ENCODE data around the gene TMBIM4.

TMBIM4 gene

GRCh38 chr12:66140731-66141130 is 29.1 kb downstream of the TMBIM4 start:
- no peak for ATAC-seq

GRCh38 chr12:66139328-66139727 is 30.5 kb downstream of the TMBIM4 start:
- DNase-seq (no peak), ATAC-seq (no peak)

More at GRCh38 chr12:66140731-66141130, 29.1 kb downstream of the TMBIM4 start:
- no peak for DNase-seq

GRCh38 chr12:66137937-66138336 is 31.9 kb downstream of the TMBIM4 start:
- ATAC-seq (no peak), DNase-seq (no peak)

GRCh38 chr12:66132408-66132807 is 37.4 kb downstream of the TMBIM4 start:
- ATAC-seq, result no peak
- DNase-seq, result no peak

GRCh38 chr12:66131067-66131688 is 38.6 kb downstream of the TMBIM4 start:
- DNase-seq, result no peak
- ATAC-seq, result peak; percentile 82

- DNase-seq, result peak; percentile 89
- ATAC-seq, result peak; percentile 99
Measured at GRCh38 chr12:66130267-66131066, 39.3 kb downstream of the TMBIM4 start, which contains the start of gene LLPH. Gene LLPH, minus strand, starts transcription at chr12:66130750. Its CDS starts 1,644 bp downstream, at chr12:66129106.

- ATAC-seq (no peak), DNase-seq (no peak)
Measured at GRCh38 chr12:66129934-66130266, 39.9 kb downstream of the TMBIM4 start.

- ATAC-seq, result no peak
Measured at GRCh38 chr12:66127650-66128049, 42.1 kb downstream of the TMBIM4 start.

GRCh38 chr12:66120477-66120876 is 49.3 kb downstream of the TMBIM4 start:
- DNase-seq (no peak), ATAC-seq (no peak)

More at GRCh38 chr12:66127650-66128049, 42.1 kb downstream of the TMBIM4 start:
- DNase-seq, result no peak

DNA sequence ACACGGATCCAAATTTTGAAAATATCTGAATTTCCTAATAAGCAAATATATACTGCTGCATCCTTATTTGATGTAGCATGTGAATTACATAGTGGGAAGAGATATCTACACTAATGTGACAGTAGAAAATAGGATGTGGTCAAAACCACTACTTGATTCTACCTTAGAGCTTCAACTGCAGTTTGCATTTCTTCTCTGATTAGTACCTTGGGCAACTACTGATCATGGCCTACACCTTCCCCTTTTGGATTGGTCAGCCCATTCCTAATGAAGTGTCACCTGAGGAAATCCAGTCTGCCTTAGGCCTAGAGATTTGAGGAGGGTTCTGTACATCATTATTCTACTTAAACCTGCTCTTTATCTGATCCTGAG is 49.9 kb downstream of the TMBIM4 start:
- no peak for ATAC-seq
- no peak for DNase-seq

DNA sequence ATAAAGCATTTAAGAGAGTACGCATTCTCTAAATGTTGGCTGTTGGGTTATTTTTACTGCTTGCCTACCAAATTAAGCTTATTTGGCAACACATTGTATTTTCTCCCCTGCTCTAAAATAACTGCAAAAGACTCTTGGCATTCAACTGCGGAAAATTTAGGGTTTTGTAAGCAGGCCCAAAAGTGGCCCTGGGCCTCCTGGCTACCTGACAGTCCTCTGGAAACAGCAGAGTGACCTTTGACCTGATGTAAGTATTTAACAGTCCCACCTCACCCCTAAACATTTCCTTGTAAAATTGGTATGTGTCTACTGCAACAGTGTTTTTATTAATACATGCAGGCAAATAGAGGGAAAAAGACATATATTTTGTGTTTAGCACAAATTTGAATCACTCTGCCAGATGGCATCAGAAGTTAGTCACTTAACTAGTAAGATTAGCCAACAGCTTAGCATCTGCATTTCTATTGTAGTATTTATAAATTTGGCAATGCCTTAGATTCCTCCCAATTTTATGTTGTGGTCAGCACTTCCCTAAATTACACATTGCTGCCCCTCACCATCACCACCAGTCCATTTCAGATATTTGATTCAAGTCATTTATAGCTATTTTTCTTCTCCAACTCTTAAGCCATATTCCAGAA is 50.4 kb downstream of the TMBIM4 start:
- DNase-seq (no peak), ATAC-seq (no peak)

GRCh38 chr12:66118240-66118891 is 51.4 kb downstream of the TMBIM4 start:
- ATAC-seq (no peak), DNase-seq (no peak)

DNA sequence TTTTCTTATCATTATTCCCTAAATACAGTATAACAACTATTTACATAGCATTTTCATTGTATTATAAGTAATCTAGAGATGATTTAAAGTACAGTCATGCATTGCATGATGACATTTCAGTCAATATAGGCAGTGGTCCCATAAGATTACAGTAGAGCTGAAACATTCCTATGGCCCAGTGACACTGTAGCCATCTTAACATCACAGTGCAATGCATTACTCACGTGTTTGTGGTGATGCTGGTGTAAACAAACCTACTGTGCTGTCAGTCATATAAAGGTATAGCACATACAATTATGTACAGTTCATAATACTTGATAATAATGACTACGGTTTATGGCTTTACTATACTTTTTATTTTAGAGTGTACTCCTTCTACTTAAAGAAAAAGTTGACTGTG is 52.6 kb downstream of the TMBIM4 start:
- DNase-seq (no peak), ATAC-seq (no peak)

GRCh38 chr12:66115071-66115600 is 54.7 kb downstream of the TMBIM4 start:
- ATAC-seq, result no peak
- DNase-seq, result no peak

GRCh38 chr12:66113471-66113870 is 56.3 kb downstream of the TMBIM4 start:
- no peak for ATAC-seq
- DNase-seq, result no peak

GRCh38 chr12:66111605-66112004 is 58.2 kb downstream of the TMBIM4 start:
- DNase-seq, result no peak
- ATAC-seq, result no peak

DNA sequence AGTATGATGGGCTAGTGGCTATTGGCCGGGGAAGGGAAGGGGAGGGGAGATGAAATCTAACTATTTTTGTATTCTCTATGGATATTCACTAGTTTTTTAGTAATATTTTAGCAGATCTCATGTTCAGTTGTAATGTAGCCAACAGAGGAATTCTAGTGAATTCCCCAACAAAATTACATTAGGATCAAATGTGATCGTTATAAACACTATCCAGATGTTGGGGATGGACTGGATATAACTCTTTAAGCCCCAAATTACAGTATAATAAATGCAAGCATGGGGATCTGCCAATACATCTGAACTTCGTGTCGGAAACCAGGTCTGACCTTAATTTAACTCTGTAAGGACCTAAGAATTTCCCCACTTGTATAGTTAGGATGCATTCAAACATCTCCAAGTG is 60.7 kb downstream of the TMBIM4 start:
- no peak for DNase-seq
- no peak for ATAC-seq

DNA sequence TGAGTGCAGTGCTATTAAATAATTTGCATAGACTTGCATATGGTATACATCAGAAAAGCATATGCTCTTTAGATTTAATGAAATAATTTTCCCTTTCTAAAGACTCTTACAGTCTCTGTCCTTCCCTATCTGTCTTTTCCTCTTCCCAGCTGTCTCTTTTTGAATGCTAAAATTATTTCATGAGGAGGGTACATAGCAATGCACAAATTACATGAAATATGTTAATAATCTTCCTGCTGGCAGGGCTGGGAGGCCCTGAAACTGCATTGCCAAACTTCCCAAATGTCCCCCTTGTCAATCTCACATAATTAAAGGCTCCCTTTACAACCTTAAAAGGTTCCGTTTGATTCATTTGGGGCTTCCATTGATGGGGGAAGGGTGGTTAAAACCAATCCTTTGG is 61.4 kb downstream of the TMBIM4 start:
- ATAC-seq, result no peak
- no peak for DNase-seq

DNA sequence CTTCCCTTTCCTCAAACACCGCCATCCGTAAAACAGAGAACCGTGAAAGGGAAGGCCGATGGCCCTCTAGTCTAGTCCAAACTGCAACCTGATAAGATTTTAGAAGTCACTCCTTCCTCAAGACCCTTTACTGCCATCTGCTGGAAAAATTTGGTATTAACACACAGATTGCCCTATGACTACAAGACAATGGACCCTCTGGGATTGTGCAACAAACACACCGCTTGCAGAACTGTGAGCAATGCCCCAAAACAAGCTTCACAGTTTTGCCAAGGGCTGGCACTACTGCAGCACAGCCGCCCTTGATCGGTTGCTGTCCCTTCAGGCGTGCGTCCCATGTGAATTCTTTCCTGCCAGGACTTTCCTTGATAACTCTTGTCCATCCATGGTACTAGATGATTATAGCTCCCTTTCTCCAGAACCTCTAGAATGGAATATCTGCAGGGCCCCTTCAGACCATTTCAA is 62.3 kb downstream of the TMBIM4 start:
- DNase-seq (peak; percentile 58), ATAC-seq (peak; percentile 69)

DNA sequence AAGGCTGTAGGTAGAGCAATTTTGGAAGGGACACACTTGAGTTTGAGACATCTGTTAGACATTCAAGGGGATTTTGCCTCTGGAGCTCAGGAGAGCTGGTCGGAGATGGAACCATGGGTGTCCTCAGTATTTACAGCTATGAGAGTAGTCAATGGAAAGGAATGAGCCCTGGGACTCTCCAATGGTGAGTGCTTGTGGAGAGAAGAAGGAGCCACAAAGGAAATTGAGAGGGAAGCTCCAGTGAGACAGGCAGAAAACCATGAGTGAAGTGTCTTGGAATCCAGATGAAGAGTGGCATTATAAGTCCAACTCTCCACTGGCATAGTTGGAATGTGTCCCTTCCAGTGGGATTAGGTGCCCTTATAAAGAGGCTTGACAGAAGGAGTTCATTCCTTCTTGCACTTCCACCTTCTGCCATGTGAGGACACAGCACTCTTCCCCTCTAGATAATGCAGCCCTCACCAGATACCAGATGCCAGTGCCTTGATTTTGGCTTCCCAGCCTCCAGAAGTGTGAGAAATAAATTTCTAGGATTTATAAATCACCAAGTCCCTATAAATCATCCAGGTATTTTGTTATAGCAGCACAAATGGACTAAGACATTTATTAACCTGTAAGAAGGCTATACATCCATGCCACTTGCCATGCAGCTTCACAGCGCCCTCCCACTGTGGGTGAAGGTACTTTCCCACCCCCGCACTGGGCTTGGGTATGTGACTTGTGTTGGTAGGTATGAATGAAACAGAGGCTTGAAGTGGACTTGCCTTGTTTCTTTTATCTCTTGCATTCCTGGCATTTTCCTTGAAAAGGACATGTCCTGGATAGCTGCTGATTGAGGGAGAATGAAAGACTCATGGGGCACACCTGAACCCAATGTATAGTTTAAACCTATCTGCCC is 66.5 kb downstream of the TMBIM4 start:
- ATAC-seq (no peak), DNase-seq (no peak)

DNA sequence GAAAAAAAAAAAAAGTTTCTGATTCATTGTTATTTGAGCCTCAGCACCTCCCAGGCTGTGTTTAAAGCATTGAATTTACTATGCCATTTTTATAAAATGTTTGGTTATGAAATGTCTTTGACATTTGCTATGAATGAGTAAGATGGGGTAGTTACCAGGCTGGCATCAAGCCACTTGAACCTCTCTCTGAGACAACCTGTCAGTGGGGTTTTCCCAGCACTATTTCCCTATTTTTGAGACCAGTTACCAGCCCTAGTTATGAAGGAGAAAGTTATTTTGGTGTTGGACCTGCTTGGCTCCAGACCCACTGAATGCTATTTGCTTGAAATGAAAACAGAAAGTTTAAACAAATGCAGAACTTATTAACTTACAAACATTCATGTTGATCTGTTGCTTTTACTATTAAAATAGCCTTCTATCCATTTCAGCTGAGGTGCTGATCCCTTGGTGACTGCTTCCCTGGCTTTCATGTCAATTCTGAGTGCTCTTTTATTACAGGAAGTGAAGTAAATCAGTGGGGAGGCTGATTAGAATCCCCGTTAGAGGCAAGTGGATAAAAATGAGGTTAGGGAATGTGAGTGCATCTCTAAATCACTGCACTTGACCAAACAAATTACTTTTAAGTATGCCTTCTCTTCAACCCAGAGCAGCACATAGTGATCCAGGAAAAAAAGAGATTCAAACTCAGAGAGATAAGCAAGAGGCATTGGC is 77.1 kb downstream of the TMBIM4 start:
- DNase-seq (peak; percentile 9), ATAC-seq (no peak)

Data from stimulated activated naive CD8-positive, alpha-beta T cell treated with anti-CD3 and anti-CD28 coated beads, Interleukin-15, Interleukin-2, amounts not matched to agents 100 U/mL and 50 U/mL, for 24 hours (primary cell).